Rectal smooth muscle tissue (tissue), 1 donor: ENCODE data around the gene HIP1.
A peak's percentile ranks its signal among the peaks of the same experiment; 100 is the strongest.
"Not testable (repeated sequence)": the region's sequence is repeated elsewhere in the genome, so short reads cannot be mapped to it uniquely, and the experiment has no call there.

Source experiments
- H3K27ac ChIP-seq: one replicate; pipeline ENCODE4 v1.7.0; 2013; ENCODE audit warnings: low read depth, low read length, inconsistent platforms
- H3K27me3 ChIP-seq: one replicate; pipeline ENCODE4 v1.7.0; 2013; ENCODE audit warnings: low read length; ENCODE audit not compliant: control insufficient read depth, insufficient read depth
- H3K36me3 ChIP-seq: one replicate; pipeline ENCODE4 v1.7.0; 2013; ENCODE audit warnings: low read length; ENCODE audit not compliant: control insufficient read depth, insufficient read depth
- H3K4me1 ChIP-seq: one replicate; pipeline ENCODE4 v1.7.0; 2013; ENCODE audit warnings: low read length; ENCODE audit not compliant: control insufficient read depth, insufficient read depth
- H3K4me3 ChIP-seq: one replicate; pipeline ENCODE4 v1.7.0; 2013; ENCODE audit warnings: low read length
- H3K9ac ChIP-seq: one replicate; pipeline ENCODE4 v1.7.0; 2013; ENCODE audit warnings: low read length

Gene HIP1

DNA sequence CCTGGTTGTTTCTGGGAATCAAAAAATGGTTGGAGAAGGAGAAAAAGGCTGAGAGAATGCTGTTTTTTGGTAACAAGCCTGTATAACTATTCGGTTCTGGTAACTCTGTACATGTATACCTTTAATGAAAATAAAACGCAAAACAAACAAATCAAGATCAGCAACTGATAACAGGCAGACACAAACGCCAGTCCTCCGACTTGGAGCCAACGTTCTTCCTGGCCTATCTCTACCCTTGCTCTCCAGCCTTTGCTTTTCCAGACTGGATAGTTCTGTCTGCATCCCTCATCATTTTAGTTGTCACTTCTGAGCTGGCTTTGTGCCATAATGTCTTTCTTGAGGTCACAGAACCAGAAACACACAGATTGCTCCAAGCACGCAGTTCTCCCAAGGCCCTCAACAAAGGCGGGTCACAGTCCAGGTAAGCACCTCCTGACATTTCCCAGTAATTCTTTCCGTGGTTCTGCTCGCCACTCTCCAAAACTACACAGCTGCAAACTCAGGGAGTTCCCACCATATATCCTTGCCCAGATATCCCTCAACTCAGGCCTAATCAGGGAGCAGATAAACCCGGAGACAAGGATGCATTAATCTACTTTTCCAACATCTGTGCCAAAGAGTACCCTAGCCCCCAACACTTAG lies 20.2 kb downstream of the HIP1 start:
- Histone ChIP-seq H3K36me3 (no peaks in the 10 kb centered on the region), H3K27ac (no peak overlapping the region), H3K4me1 (no peaks in the 10 kb centered on the region), H3K27me3 (no peaks in the 10 kb centered on the region), H3K4me3 (no peak overlapping the region), H3K9ac (no peak overlapping the region)

DNA sequence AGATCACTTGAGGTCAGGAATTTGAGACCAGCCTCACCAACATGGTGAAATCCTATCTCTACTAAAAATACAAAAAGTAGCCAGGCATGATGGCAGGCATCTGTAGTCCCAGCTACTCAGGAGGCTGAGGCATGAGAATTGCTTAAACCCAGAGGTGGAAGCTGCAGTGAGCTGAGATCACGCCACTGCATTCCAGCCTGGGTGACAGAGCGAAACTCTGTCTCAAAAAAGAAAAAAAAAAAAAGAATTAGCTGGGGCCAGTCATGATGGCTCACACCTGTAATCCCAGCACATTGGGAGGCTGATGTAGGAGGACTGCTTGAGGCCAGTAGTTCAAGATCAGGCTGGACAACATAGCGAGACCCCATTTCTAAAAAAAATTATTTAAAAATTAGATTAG lies 21.0 kb downstream of the HIP1 start:
- H3K9ac ChIP-seq, H3K4me1 ChIP-seq, H3K27ac ChIP-seq, H3K36me3 ChIP-seq, H3K4me3 ChIP-seq, H3K27me3 ChIP-seq: not testable (repeated sequence)

DNA sequence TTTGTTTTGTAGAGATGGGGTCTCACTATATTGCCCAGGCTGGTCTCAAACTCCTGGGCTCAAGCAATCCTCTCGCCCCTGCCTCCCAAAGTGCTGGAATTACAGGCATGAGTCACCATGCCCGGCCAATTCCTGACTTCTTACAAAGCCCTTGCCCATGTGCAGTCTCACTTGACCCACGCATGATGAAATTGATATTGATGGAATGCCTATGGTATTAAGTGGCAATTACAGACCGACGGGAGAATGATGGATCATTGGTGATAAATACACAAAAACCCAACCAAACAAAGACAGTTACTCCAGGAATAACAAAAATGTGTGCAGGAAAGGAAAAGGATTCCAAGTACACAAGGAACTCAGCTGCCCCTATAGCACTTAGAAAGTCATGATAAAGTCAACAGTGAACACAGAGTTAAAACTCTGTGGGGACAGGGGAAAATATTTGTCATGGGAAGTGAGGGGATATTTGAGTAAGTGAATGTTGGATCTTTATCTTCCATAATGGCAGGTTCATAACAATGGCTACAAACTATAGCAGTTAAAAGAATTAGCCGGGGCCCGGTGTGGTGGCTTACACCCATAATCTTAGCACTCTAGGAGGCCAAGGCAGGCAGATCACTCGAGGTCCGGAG lies 21.6 kb downstream of the HIP1 start:
- H3K4me3 ChIP-seq = no peak overlapping the region
- no peak overlapping the region for H3K27ac ChIP-seq
- H3K27me3 ChIP-seq = no peaks in the 10 kb centered on the region
- peaks cover 2% of the 10 kb centered on the region for H3K4me1 ChIP-seq
- no peak overlapping the region for H3K9ac ChIP-seq
- H3K36me3 ChIP-seq = no peaks in the 10 kb centered on the region

DNA sequence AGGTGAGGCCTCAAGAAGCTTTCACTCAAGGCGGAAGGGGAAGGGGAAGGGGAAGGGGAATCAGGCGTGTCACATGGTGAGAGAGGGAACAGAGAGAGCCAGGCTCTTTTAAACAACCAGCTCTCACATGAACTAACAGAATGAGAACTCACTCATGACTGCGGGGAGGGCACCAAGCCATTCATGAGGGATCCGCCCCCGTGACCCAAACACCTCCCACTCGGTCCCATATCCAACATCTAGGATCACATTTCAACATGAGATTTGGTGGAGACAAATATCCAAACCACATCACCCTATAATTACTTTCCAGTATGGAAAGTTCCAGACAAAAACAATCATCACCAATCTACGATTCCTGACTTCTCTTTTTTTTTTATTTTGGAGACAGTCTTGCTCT lies 22.9 kb downstream of the HIP1 start:
- peaks cover 10% of the 10 kb centered on the region for H3K4me1 ChIP-seq

DNA sequence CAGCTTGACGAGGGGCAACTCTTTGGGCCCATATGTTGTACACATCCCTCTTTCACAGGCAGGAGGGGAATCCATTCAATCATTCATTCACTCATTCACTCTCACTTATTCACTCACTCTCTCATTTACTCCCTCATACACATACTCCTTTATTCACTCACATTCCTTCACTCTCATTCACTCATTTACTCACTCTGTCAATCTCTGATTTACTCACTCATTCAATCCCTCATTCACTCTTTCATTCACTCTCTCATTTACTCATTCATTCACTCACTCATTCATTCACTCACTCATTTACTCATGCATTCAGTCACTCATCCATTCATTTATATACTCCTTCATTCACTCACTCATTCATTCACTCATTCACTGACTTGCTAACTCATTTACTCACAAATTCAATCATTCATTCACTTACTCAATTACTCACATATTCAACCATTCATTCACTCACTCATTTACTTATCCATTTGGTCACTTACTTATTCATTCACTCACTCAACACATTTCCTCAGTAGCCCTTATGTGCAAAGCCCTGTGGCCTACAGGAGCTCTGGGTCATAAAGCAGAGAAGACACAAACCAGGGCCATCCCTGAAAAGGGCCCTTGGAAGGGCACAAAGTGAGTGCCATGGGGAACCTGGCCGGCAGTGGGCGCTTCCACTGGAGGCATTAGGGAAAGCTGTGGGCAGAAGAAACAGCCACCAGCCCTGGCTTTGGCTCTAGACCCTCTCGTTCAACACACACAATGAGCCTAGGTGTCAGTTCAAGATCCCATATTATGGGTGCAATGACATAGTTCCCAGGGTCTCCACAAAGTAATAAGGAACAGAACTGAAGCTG lies 26.0 kb downstream of the HIP1 start:
- no peaks in the 10 kb centered on the region for H3K27me3 ChIP-seq
- peaks cover 10% of the 10 kb centered on the region for H3K4me1 ChIP-seq
- no peak overlapping the region for H3K9ac ChIP-seq
- H3K4me3 ChIP-seq = no peak overlapping the region
- no peaks in the 10 kb centered on the region for H3K36me3 ChIP-seq
- H3K27ac ChIP-seq = peak overlapping the region; percentile 14

More for the DNA sequence above, 22.9 kb downstream of the HIP1 start:
- Histone ChIP-seq H3K4me3 (no peak overlapping the region), H3K36me3 (no peaks in the 10 kb centered on the region), H3K27me3 (no peaks in the 10 kb centered on the region), H3K27ac (no peak overlapping the region), H3K9ac (no peak overlapping the region)

DNA sequence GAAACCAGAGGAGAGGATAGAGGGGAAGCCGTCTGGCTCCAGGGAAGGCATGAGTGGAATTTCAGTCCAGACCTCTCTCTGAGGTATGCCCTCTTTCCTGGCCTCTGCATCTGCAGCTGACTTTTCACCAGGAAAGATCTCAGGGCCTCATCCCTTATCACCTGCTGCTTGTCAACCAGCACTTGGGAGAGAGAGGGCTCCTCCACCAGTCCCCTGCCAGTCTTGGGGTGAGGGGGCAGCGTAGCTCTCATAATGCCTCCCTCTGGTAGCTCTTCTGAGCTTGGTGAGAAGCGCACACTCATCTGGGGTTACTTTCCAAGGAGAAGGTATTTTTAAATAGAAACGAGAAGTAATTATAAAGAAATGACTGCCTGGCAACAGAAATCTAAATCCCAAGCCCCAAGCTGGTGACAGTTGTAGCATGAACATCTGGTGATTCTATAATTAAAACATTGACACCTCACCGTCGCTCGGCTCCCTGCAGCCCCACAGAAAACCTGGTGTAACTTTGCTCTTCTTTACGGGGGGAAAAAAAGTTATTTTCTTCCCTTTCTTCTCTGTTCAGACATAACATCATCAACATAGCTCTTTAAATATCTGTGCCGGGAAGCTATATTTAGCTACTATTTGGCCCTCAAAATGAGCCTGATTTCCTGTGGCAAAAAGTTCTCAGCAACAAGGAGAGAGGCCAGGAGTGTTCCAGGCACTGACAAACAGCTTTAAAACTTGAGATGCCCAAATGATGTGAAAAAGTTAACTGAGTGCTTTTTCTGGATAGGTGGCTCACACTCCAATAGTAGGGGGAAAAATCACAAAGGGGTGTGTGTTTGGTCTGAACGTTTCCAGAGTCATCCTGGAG lies 26.9 kb downstream of the HIP1 start:
- Histone ChIP-seq H3K36me3 (no peaks in the 10 kb centered on the region), H3K4me3 (peak overlapping the region; percentile 32), H3K9ac (no peak overlapping the region), H3K27ac (peak overlapping the region; percentile 14), H3K4me1 (peaks cover 10% of the 10 kb centered on the region), H3K27me3 (no peaks in the 10 kb centered on the region)

DNA sequence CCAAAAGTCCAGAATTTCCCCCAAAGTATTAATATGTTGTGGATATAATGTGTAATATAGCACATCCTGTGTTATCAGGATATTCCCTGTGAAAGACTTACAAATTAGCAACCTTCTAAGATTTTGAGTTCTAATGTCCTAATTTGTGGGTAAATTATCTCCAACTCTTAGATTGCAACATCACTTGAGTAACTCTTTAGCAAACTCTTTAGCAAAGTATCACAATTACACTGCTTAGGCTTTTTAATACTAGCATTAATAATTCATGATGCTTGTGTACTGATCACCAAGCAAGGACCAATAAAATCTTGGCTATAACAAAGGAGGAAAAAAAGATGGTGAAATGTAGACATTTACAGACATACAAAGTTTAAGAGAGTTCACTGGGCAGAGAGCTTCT lies 27.7 kb downstream of the HIP1 start:
- Histone ChIP-seq H3K27me3 (no peaks in the 10 kb centered on the region), H3K9ac (no peak overlapping the region), H3K27ac (no peak overlapping the region), H3K4me1 (peaks cover 10% of the 10 kb centered on the region), H3K4me3 (no peak overlapping the region), H3K36me3 (no peaks in the 10 kb centered on the region)

DNA sequence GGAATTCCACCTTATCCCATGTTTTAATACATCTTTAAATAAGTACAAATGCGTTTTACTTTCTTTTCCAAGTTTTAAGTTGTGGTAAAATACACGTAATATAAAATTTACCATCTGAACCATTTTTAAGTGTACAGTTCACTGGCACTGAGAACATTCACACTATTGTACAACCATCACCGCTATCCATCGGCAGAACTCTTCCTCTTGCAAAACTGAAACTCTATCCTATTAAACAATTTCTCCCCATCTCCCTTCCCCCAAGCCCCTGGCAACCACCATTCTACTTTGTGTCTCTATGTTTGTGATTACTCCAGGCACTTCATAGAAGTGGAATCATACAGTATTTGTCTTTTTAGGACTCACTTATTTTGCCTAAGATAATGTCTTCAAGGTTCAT lies 33.8 kb downstream of the HIP1 start:
- no peak overlapping the region for H3K4me3 ChIP-seq
- no peaks in the 10 kb centered on the region for H3K27me3 ChIP-seq
- no peaks in the 10 kb centered on the region for H3K4me1 ChIP-seq
- no peak overlapping the region for H3K27ac ChIP-seq
- no peaks in the 10 kb centered on the region for H3K36me3 ChIP-seq
- no peak overlapping the region for H3K9ac ChIP-seq

DNA sequence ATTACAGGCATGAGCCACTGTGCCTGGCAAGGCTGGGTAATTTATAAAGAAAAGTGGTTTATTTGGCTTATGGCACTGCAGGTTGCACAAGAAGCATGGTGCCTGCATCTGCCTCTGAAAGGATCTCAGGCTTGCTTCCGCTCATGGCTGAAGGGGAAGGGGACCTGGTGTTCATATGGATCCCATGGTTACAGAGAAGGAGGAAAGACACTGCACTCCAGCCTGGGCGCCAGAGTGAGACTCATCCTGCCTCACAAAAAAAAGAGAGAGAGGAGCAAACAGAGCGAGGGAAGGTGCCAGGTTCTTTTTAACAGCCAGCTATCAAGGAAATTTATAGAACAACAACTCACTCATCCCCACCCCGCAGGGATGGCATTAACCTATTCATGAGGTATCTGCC lies 36.2 kb downstream of the HIP1 start:
- no peaks in the 10 kb centered on the region for H3K36me3 ChIP-seq
- no peak overlapping the region for H3K9ac ChIP-seq
- no peaks in the 10 kb centered on the region for H3K27me3 ChIP-seq
- no peaks in the 10 kb centered on the region for H3K4me1 ChIP-seq
- no peak overlapping the region for H3K4me3 ChIP-seq
- H3K27ac ChIP-seq = no peak overlapping the region

DNA sequence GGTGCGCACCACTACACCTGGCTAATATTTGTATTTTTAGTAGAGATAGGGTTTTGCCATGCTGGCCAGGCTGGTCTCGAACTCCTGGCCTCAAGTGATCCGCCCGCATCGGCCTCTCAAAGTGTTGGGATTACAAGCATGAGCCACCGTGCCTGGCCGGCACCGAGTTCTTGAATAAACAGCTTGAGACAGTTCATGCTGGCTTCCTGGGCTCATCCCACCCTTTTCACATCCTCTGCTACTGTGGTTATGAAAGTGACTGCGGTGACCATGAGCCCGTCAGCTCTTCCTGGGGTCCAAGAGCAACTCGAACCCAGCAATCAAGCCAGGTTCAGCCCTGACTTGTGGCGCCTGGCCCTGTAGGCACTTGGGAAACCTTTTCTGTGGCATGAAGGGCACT lies 38.7 kb downstream of the HIP1 start:
- Histone ChIP-seq H3K9ac (no peak overlapping the region), H3K27ac (no peak overlapping the region), H3K36me3 (no peaks in the 10 kb centered on the region), H3K4me1 (no peaks in the 10 kb centered on the region), H3K27me3 (no peaks in the 10 kb centered on the region), H3K4me3 (no peak overlapping the region)

DNA sequence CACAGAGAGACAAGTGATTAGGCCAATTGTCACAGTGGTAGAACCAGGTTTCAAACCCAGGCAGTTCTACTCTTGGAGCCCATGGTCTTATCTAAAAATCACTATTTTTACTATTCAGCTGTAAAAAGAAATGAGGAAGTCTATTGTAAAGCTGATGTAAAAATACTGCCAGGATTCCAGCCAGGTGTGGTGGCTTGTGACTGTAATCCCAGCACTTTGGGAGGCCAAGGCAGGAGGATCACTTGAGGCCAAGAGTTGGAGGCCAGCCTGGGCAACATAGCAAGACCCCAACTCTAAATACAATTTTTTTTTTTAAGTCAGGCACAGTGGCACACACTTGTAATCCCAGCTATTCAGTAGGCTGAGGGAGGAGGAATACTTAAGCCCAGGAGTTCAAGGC lies 40.4 kb downstream of the HIP1 start:
- no peak overlapping the region for H3K9ac ChIP-seq
- H3K4me3 ChIP-seq = no peak overlapping the region
- no peaks in the 10 kb centered on the region for H3K4me1 ChIP-seq
- no peaks in the 10 kb centered on the region for H3K36me3 ChIP-seq
- H3K27me3 ChIP-seq = no peaks in the 10 kb centered on the region
- no peak overlapping the region for H3K27ac ChIP-seq
